GM19099 (cell line): Measurements from ENCODE around the gene PRKCSH.

Experiments
- POLR2A ChIP-seq: IDR thresholded peaks from 3 replicates; pipeline ENCODE4 v1.6.1; 2011; ENCODE audit warnings: low read depth; ENCODE audit not compliant: insufficient read length; ENCODE audit errors: extremely low read depth

Gene PRKCSH

DNA sequence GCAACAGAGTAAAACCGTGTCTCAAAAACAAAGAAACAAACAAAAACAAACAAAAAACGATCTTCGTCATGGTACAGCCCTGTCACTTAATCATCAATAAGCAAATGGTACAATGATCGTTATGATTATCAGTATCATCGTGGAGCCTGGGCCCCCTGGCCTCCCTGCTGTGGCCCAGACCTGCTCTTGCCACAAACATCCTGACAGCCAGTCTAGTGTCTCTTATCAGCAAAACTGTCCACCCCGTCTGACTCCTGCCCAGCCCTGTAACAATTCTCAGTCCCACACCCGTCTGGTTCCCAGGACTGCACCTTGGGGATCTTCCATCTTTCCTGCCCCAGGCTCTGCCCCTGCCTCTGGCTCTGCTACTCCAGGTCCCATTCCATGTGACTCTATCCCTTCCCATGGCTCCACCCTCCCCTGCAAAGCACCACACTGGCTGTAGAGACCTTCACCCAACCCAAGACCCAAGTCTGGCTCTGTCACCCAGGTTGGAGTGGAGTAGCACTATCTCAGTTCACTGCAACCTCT, 64.5 kb downstream of the PRKCSH start:
- no peak for TF ChIP-seq POLR2A
